ENCODE data around the gene MORN3.
"Not testable (repeated sequence)": the region's sequence is repeated elsewhere in the genome, so short reads cannot be mapped to it uniquely, and the experiment has no call there.

Gene MORN3

DNA sequence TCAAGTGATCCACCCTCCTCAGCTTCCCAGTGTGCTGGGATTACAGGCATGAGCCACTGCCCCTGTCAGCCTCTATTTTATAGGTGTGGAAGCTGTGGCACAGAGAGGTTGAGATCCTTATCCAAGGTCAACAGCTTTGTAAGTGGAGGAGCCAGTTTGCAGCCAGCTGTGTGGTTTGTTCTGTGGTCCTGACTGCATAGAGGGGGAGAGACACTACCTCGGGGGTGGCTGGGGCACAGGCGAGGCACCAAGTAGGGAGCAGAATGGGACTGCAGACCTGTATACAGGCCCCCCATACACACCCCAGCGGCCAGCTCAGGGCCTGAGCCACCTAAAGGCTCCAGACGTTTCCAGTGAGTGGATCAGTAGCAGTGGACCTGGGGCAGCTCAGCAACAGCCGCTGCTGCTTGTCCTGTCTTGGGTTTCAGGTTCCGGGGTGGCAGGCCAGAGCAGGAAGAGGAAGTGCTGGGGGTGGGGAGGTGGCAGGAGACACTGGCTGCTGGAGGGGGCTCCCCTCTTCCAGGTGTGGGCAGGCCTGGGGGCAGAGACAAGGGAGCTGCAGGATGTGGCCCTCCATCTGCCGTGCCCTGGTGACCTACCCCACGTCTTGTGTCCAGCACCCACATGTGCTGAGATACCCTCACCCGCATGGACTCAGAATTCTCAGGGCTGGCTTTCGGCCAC is 32.1 kb downstream of the MORN3 start:
- no peak for DNase-seq

GRCh38 chr12:121634836-121635235 is 34.6 kb downstream of the MORN3 start:
- no peak for DNase-seq

DNA sequence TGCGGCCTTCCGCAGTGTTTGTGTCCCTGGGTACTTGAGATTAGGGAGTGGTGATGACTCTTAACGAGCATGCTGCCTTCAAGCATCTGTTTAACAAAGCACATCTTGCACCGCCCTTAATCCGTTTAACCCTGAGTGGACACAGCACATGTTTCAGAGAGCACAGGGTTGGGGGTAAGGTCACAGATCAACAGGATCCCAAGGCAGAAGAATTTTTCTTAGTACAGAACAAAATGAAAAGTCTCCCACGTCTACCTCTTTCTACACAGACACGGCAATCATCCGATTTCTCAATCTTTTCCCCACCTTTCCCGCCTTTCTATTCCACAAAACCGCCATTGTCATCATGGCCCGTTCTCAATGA is 35.6 kb downstream of the MORN3 start:
- DNase-seq, result not testable (repeated sequence)

GRCh38 chr12:121632069-121632970 is 37.1 kb downstream of the MORN3 start:
- no peak for DNase-seq

DNA sequence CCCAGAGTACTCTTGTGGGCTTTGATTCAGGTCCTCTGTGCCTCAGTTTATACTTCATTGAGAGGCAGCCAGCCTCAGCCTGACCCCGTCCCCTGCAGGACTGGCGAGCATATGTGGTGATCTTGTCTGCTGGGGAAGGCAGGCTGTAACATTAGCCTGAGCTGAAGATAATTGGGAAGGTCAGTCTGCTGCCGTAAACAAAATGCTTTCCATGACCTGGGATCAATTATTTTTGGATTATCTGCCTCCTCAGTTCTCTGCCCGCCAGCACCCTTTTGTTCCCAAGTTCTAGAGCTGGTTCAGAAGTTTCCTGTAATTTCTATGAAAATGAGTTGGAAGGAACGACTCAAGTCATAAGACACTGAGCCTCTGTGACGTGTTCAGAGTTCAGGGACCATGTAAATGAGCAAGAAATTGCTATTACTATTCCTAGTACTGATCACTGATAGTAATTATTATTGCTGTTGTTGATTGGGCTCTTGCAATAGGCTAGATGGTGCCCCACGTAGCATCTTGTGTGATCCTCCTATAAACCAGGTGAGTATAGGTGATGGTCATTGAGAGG is 38.6 kb downstream of the MORN3 start:
- DNase-seq, result no peak

DNA sequence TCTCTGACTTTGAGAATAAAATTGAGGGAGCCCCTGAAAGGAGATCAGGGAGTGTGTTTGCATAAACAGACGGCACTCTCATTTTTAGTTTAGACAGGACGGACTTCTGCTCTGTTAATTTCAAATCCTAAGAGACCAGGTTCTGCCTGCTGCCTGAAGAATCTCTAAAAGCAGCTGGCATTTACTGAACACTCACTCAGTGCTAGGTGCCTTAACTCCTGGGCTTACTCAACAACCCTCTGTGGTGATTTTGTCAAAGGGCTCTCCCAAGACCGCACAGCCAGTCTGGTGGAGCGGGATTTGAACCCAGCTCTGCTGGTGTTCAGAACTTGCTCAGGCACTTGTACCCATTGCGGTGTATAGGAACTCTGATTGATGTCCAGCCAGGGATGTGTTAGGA is 40.9 kb downstream of the MORN3 start:
- no peak for DNase-seq

DNA sequence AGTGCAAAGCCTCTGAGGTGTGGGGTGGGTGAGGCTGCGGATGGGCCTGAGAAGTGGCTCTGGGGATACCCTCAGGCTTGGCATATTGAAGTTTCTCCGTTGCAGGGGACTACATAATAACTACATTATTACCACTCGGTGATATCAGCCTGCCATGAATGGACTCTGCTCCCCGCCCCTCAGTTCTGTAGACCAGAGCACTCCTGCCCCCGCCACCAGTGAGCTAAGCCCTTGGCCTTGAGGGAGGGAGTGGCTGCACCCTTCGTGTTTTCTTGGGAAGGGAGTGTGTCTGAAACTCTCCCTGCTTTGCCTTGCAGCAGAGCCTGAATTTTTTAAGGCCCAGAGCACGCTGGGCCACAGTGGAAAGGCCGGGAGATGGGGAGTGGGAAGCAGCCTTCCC is 41.4 kb downstream of the MORN3 start:
- no peak for DNase-seq

DNA sequence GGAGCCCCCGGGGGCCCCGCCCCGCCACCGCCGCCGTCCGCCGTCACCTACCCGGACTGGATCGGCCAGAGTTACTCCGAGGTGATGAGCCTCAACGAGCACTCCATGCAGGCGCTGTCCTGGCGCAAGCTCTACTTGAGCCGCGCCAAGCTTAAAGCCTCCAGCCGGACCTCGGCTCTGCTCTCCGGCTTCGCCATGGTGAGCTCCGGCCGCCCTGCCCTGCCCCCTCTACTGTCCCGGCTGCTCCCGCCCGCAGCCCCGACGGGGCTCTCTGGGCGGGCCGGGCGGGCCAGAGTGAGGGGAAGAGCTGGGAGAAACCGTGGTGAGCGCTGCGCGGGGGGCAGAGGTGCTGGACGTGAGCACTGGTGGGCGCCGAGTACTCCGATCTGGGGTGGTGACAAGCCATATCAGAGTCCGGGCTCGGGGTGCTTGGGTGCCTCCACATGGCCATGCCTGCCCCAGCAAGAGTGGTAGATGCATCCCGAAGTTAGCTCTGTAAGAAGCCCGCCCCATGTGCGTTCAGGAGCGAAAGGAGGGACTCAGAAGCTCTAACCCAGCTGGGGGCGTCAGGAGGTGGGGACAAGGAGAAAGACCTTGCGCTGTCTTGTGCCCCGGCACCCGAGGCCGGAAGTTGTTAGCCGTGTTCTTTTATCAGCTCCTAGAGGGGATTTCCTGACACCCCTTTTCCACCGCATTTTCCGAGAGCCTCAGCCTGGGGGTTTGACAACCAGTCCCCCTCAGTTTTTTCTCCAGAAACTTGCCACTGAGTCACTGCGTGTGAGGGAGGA is 42.4 kb downstream of the MORN3 start:
- DNase-seq, result no peak

DNA sequence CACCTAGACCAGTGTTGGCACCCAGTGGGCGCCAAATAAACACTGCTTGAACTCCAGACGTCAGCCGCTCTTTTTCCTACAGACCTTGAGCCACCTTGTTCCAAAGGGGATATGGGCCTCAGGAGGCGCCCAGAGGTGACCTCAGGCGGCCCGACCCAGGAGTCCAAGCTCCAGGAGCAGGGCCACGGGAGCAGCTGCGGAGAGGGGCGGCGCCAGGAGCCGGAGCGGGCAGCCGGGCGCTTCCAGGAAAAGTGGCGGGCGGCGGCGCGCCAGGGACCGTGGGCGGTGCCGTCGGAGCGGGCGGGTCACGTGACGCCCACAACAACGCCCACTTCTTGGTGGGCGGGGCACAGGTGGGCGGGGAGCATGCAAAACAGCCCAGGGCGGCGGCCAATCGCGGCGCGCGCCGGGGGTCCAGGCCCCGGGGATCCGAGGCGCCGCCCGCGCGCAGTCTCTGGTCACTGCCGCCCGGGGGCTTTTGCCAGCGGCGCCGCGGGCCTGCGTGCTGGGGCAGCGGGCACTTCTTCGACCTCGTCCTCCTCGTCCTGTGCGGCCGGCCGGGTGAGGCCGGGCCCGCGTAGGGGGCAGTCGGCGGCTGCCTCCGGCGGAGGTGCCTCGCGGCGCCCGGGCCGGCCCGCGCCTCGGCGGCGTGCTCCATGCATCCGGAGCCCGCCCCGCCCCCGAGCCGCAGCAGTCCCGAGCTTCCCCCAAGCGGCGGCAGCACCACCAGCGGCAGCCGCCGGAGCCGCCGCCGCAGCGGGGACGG is 43.2 kb downstream of the MORN3 start, which contains the start of gene ORAI1:
Gene ORAI1, plus strand, starts transcription at position 444 of the 766 bp plus-strand sequence.
- peak; percentile 70 for DNase-seq

- no peak for DNase-seq
These were observed 49.0 kb downstream of the MORN3 start for GRCh38 chr12:121620333-121620891.

GRCh38 chr12:121618659-121619233 is 50.7 kb downstream of the MORN3 start:
- no peak for DNase-seq

- DNase-seq, result no peak
These were observed 54.5 kb downstream of the MORN3 start for GRCh38 chr12:121614872-121615467.

- no peak for DNase-seq
These were observed 56.0 kb downstream of the MORN3 start for GRCh38 chr12:121613462-121613861.

GRCh38 chr12:121611306-121611705 is 58.1 kb downstream of the MORN3 start:
- no peak for DNase-seq

DNA sequence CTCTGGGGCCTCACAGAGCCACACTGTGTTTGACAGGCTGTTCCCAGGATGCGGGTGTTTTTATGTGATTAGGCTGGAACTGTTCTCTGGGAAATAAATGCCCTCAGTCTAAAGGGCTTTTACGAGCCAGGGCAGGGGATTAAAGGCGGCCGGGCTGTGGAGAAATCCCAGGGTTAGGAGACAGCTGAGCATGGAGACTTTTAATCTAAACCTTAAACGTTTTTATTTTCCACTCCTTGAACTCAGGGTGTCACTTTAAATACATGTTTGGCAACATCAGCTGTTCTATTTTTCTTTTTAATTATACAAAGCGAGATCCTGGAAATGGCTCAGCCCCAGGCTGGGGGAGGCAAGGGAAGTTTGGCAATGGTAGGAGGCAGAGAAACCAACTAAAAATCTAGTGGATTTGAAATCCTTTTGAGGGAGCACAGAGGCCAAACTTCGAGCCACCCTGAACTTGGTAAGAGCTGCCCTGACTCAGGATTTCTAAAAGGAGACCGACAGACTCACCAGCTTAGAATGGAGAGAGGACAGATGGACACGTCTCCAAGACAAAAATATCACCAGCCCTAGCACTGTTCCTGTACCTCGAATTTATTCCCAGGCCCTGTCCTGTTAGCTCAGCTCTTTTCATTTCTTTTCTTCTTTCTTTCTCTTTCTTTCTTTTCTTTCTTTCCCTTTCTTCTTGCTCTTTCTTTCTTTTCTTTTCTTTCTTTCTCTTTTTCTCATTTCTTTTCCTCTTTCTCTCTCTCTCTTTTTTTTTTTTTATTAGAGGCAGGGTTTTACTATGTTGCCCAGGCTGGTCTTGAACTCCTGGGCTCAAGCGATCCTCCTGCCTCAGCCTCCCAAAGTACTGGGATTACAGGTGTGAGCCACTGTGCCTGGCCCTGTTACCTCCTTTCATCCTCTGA is 59.0 kb downstream of the MORN3 start:
- no peak for DNase-seq

- DNase-seq, result no peak
These were observed 61.2 kb downstream of the MORN3 start for GRCh38 chr12:121608301-121608700.

DNA sequence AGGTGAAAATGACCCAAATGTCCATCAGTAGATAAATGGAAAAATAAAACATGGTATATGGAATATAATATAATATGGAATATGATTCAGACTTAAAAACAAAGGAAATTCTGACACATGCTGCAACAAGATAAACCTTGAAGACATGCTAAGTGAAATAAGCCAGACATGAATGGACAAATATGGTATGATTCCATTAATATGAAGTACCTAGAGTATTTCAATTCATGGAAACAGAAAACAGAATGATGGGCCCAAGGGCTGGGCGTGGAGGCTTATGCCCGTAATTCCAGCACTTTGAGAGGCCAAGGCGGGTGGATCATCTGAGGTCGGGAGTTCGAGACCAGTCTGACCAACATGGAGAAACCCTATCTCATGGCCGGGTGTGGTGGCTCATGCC is 65.9 kb downstream of the MORN3 start:
- no peak for DNase-seq

DNA sequence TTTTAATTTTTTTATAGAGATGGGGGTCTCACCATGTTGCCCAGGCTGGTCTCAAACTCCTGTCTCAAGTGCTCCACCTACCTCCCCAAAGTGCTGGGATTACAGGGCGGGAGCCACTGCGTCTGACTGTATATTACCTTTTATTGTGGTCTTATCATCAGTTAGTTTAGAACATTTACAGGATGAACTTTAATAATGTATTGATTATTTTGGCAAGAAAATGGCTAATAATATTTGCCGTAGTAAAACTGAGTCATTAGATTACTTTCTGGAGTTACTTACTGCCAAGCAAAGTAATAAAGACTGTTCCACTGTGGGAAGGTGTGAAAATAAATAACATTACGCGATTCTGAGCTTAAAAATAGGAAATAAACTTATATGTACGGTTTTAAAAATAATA is 66.7 kb downstream of the MORN3 start:
- DNase-seq, result no peak

DNA sequence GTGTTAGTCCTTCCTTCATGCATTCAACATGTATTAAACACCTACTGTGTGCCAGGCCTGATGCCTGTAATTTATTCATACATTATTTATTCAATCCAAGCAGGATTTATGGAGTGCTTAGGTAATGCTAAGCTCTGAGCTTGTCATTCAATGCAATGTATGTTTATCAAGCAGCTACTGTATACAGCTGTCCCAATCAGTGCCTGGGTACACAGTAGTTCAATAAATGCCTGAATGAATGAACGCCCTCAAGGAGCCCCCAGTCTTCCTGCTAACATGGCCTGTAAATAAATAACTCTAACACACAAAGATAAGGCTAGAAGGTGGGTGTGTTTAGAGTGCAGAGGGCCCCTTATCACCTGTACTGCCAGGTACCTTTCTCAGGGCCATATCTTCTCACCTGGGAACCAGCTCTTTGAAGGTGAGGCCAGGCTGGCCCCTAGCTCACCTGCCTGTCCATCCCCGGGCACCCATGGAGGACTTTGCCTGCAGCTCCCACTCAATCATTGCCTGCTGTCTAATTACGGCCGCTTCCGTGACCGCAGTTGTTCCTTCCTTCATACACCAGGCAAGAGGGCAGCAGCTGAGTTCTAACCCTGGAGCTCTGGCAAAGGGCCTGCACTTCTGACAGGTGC is 68.6 kb downstream of the MORN3 start:
- DNase-seq, result no peak

Data from NCI-H2081 treated with DMSO at 0.1 percent for 48 hours (cell line).